Activated T-cell treated with anti-CD3 and anti-CD28 coated beads for 1 hour (primary cell): ENCODE results near the gene MEA1.
"Not testable (repeated sequence)": the region's sequence is repeated elsewhere in the genome, so short reads cannot be mapped to it uniquely, and the experiment has no call there.

Source experiments
- DNase-seq: peaks from one replicate; pipeline ENCODE4 v3.0.0-alpha.2; 2020; ENCODE audit warnings: low read depth

Gene MEA1

DNA sequence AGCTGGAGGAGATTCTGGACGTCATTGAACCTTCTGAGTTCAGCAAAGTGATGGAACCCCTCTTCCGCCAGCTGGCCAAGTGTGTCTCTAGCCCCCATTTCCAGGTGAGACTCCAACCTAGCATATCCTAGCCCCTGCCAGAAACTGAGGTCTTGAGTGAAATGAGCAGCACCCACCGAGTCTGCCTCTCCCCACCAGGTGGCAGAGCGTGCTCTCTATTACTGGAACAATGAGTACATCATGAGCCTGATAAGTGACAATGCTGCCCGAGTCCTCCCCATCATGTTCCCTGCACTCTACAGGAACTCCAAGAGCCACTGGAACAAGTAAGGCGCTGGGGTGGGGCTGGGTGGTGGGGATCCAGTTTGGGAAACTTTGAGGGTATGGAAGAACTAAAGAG is 4.6 kb downstream of the MEA1 start:
- peak; percentile 22 for DNase-seq

DNA sequence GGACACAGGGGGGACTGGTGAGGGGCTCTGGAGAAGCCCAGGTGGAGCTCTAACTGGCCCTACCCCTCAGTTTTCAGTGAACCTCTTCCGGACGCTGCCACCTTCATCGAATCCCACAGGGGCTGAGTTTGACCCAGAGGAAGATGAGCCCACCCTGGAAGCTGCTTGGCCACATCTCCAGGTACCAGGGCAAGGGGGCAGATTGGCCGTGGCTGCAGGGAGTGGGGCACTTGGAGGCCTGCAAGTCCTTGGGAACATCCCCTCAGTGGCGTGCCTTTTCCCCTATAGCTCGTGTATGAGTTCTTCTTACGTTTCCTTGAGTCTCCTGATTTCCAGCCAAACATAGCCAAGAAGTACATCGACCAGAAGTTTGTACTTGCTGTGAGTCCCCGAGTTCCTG is 6.6 kb downstream of the MEA1 start:
- DNase-seq, result no peak

DNA sequence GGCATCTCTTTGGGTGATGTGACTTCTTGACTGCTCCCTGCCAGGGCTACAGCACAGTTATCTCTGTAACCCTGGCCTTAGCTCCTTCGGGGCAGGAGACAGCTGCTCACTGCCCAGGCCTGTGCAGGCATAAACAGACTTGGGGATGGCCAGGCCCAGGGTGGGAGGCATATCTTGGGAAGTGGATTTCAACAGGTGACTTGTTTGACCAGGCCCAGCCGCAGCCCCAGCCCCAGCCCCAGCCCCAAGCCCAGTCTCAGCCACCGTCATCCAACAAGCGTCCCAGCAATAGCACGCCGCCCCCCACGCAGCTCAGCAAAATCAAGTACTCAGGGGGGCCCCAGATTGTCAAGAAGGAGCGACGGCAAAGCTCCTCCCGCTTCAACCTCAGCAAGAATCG is 7.5 kb downstream of the MEA1 start:
- DNase-seq, result no peak

DNA sequence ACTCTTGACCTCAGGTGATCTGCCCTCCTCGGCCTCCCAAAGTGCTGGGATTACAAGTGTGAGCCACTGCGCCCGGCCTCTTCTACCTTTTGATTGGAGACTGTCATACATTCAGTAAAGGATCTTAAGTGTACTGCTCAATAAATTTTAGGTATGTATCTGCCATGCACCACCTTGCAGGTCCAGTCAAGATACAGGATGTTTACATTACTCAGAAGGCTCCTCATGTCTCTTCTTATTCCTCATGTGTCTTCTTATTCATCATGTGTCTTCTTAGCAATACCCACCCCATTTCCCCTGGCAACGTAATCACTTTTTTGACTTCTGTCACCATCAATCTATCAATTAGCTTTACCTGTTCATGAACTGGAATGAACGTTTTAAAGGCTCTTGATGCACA is 7.9 kb downstream of the MEA1 start:
- DNase-seq, result no peak

DNA sequence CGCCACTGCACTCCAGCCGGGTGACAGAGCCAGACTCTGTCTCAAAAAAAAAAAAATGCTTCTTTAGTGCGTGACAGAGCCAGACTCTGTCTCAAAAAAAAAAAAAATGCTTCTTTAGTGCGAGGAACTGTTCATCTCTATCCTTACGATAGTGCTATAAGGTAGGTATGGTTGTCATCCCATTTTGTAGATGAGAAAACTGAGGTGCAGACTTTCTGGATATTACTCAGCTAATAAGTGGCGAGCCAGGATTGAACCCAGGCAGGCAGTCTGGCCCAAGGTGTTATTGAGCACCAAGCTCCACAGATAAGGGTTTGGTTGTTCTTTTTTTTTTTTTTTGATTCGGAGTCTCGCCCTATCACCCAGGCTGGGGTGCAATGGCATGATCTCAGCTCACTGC is 11.9 kb downstream of the MEA1 start:
- DNase-seq, result no peak

DNA sequence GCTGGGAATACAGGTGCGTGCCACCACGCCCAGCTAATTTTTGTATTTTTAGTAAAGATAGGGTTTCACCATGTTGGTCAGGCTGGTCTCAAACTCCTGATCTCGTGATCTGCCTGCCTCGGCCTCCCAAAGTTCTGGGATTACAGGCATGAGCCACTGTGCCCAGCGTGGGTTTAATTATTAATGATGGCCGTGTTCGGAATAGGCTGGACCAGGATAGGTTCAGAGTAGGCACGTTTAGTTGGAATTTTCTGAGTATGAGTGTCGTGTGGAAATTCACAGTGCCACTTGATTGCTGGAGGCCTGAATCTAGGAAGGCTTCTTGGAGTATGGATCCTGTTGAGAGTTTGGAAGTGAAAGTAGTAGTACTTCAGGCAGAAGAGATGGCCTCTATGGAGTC is 15.5 kb downstream of the MEA1 start:
- not testable (repeated sequence) for DNase-seq

DNA sequence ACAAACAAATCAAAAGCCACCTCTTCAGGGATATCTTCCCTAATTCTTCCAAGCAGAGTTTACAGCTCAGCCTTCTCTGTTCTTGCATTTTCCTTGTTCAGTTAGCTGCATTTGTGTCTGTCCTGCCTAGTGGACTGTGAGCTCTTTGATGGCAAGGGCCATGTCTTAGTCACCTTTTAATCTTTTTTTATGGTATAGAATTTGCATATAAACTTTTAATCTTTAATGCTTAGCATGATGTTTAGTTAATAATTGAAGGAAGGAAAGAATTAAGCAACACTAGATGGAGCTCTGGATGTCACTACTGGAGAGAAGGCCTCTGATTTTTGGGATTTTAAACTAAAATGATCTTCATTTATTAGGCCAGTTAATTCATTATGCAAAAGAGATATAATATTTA is 17.2 kb downstream of the MEA1 start:
- DNase-seq, result no peak

DNA sequence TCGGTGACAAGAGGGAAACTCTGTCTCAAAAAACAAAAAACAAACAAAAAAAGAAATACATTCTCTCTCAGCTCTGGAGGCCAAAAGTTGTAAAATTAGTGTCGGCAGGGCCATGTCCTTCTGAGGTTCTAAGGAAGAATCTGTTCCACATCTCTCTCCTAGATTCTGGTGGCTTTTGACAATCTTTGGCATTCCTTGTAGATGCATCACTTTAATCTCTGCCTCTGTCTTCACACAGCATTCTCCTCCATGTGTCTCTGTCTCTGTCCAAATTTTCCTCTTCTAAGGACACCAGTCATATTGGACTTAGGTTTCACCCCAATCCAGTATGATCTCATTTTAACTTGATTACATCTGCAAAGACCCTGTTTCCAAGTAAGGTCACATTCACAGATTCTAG is 20.3 kb downstream of the MEA1 start:
- DNase-seq, result no peak

DNA sequence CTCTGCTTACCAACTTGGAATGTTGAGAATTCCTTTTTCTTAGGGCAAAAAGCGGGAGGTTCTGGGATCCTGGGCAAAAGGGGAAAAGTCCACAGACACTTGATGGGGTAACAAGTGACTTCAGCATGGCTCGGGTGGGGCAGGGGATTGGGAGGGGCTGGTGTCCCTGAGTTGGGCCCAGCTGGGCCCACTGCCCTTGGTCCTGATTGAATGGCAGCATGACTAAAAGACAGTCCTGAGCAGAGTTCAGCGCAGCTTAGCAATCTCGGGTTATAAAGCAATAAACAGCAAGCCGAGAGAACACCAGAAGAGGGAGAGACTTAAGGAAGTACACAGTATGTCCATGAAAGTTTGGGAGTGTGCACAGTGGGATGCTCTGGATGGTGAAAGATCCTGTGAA is 23.8 kb downstream of the MEA1 start:
- no peak for DNase-seq

DNA sequence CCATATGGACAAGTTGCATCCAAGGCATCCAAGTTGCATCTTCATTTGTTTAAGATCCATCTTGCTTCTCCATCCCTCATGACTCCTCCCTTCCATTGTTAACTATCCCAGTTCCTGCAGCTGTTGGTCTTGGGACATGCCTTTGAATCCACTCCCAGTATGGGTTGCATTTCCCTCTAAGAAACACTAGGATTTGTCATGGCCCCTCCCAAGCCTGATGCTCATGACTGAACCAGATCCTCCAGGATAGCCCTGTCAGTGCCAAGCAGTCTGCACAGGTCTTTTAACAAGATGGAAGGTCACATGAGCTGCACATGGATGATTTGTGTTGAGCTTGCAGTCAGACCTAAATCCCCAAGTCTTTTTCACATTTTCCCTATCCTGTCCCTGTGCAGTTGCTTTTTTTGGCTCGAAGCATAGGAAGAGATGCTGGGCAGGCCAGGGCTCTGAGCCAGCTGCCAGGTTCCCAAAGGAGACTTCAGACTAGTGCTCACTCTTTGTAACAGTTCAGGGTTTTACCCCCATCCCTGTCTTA is 25.2 kb downstream of the MEA1 start:
- DNase-seq, result no peak

DNA sequence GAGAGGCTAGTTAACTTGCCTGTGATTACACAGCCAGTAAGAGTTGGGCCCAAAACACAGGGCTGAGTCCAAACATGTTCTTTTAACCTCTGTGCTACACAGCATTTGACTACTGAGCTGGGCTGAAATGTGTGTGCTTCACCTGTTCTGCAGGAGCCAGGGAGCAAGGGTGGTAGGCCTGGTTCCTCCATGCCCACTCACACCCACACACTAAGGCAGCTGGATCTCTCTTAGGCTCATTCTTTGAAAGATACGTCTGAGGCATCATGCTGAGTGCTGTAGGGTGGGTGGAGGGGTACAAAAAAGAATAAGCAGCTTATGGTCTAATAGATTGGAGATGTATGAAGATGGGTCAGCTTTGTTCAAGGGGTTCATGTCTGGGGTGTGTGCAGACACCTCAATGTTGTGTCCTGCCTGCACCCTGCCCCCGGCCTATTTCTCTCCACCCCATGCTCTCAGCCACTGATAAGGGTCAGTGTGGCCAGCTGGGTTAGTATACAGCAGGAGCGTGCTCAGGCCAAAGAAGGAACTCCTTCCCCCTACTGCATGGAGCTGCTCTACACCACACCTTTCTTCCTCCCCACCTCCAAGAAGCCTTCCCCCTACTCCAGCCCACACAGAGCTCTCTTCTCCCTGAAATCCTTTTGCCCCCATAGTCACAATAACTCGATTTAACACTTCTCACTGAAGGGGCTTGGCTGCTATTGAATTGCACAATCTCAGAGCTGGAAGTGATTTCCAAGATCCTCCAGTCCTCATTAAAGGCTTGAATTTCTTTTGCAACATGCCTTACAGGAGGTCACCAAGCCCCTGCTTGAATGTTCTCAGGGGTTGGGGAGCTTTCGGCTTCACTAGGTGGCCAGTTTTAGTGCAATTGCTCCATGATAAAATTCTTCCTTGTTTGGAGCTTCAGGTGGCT is 26.0 kb downstream of the MEA1 start:
- no peak for DNase-seq

DNA sequence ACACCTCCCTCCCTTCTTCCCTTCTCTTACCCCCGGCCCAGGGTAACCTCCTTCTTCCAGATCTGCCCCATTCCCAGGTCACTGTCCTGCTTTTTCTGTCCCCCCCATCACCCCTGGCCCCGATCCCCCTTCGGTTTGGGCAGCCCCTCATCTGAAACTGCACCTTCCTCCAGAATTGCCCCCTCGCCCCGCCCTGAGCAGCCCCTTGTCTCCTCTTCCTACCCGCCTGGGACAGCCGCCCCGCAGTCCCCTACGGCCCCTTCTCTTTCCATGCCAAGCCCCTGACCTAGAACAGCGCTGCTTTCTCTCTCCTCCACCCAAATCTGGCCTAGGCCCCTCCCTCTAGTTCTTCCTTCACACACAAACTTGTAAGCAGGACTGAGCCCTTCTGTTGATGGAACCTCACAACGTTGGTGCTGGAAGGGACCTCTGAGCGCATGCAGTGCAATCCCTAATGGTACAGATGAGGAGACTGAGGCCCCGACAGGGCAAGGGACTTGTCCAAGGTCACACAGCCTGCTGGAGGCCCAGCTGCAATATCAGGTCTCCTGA is 28.7 kb downstream of the MEA1 start:
- no peak for DNase-seq

DNA sequence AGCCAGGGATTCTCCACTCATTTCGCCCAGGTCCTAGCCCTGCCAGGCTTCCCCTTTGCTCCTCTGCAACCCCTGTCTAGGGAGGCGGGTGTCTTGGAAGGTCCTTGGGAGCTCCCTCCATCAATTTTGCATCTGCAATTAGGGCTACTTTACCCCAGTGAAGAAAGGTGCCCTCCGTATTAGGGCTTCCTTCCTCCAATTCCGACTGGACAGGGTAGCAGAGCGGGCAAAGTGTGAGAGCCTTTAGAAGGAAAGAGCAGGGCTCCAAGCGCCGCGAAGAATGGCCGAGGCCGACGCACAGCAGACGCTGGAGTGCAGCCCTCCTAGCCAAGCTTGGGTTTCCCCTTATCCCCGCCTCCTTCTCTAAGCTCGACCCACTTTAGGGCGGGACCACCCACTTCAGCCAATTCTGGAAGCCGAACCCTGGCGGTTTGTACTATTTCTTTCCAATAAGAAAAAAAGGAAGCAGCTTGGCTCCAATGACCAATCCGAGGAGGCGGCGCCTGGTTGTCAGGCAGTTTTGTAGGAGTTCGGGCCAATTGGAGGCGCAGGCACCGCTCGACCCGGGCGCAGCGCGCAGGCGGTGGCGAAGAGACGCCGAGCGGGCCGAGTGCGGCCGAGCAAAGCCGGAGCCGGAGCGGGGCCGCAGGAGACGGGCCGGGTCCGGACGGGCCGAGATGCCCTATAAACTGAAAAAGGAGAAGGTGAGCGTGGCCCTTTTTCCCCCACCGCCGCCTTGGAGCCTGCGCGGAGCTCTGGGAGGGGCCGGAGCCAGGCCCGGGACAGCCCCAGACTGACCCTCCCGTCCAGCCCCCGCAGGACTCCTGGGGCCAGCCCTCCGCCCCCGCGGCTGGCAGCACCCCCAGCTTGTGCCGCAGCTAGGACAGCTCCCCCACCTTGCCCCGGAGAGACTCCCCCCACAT is 29.5 kb downstream of the MEA1 start, which contains the start of gene PPP2R5D:
TSS of gene PPP2R5D (plus strand) at position 570 of the 923 bp plus-strand sequence. CDS start at position 678, 108 bp downstream.
- DNase-seq, result peak; percentile 93

DNA sequence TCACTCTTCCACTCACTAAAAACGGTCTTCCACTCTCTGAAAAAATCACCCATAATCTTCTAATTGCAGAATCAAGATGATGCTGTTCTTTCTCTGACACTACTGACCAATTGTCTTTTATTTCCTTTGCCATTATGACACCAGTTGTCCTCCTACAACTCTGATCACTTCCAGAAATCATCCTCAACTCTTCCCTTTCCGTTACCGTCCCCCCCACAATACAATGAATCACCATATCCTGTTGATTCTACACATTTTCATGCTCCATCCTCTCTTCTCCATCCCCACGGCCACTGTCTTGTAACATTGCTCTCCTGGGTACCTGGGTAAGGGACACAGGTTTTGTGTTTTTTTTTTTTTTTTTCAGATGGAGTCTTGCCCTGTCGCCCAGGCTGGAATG is 31.9 kb downstream of the MEA1 start:
- DNase-seq, result no peak

DNA sequence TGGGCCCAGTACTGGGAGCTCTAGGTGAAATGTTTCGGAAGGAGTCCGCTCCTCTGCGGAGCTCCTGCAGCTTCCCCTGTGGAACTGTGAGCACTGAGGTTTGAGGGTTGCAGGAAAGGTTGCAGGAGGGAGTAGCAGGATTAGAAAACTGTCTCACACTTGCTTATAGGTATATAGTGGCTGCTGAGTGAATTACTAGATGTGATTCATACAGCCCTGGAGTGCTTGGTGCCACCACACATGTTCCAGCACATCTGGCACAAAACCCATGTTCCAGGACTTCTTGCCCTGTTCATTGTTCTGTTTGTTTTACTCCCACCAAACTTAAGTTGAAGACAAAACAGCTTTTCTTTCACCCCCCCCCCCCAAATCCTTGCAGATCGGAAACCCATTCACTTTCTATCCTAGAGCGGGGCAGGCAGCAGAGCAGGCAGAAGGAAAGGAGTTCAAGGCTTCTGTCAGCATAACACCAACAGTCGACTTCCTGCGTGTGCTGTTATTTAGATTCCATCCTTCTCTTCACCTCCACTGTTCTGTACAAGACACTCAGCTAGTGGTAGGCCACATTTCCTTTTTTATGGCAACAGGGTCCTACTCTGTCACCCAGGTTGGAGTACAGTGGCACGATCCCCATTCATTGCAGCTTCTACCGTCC is 34.1 kb downstream of the MEA1 start:
- DNase-seq, result no peak

DNA sequence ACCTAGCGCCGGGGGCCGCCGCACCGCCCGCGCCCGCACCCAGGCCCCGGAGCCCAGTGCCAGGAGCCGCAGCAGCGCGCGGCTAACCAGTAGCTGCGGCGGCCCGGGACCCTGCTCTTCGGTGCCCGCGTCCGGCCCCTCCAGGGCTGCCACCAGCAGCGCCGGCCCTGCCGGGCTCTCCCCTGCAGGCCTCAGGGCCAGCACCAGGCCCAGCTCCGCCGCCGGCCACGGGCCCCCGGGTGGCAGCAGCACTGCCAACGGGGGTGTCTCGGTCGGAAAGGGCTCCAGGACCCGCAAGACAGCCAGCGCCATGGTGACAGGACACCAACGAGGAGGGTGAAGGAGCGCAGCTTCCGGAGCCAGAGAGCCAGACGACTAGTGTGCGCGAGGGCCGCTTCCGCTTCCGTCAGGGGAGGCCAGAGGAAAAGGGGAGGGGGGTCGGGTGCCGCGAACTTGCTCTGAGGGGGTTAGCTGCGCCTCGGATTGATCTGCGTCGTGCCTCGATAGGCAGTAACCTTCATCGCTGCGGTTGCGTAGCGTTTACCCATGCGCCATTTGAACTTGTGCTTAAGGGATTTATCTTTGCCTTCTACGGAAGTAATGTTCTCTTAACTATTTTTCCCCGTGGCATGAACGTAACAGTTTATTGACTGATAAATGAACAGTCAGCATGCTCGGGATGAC is 34.8 kb downstream of the MEA1 start, which contains the start of gene PEX6:
TSS of gene PEX6 (minus strand) at position 343 of the 684 bp plus-strand sequence. CDS start at position 312, 31 bp downstream.
- DNase-seq, result peak; percentile 89

DNA sequence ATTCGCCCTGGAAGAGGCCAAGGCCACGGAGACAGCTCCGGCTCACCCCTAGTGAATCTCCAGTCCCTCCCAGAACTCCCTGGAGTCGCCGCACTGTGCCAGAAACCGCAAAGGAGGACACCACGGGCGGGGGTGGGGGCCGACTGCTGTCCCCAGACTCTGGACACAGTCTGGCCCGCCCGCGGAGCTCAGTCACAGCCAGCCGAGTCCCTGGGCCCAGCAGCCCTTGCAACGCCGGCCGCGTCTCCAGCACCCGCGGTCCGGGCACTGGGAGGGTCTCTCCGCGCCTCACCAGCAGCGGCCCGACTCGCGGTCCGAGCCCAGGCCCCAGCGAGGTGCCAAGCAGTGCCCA is 35.3 kb downstream of the MEA1 start:
- no peak for DNase-seq

DNA sequence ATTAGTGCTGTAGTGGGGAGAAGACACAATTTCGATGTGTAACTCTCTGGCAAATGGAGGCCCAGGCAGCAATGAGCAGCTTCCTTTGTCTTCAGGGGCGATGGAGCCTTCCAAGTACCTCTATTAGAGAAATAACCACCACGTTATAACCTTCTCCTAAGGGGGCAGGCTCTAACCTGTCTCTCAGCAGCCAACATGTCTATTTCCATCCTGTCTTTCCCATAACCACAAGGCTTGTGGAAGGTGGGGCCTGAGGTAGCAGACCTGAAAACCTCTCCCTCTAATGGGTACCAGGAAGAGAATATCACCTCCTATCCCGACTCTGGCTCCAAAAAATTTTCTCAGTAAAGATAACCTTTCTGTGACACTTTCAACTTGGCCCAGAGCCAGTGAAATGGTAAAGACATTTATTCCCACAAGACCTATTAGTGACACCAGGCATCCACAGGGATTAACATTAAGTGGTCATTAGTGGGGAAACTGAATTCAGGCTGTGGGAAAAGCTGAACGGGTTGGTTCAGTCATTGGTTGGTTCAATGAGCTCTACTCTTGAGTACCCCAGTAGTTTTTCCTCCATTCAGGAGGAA is 38.7 kb downstream of the MEA1 start:
- no peak for DNase-seq

DNA sequence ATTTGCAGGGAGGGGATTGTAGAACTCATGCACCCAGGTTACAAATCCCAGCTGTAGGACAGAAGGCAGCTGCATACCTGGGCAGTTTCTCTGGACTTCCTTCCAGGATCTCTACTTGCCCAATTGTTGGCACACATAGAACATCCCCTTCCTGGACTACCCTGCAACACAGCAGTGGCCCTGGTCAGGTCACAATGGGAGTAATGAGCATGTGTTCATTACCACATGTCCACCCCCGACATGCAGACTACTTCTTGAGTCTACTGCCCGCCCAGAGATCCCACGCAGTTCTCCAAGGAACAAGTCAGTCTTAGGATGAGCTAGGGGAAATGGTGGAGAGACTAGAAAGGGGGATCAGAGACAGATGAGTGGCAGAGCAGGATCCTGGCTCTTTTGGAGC is 39.8 kb downstream of the MEA1 start:
- DNase-seq, result no peak

DNA sequence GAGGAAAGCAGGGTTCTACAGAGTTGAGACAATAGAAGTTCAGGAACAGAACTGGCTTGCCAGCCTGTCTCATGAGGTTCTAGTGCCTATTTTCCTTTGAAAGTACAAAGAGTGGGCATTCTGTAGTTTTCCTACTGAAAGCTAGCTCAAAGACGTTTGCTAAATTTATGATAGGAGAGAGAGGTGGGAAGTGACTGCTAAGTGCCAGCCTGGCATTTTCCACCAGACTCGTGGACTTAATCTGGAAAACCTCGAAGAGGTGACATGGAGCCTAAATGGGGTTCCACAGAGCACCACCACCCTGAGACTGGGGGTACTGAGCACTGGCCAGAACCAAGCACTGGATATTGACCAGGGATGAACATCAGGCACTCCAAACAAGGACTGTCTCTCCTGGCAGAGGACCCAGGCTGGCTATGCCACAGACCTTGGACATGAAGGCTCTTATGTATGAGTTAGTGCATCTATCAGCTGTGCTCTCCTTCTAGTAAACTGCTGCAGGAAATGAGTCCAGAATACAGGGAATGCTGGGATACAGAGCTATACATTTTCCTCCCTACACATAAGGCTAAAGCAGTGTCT is 41.9 kb downstream of the MEA1 start:
- DNase-seq, result no peak
